Upper lobe of left lung (tissue), 6 donors: Measurements from ENCODE around the gene AHDC1. TPM values are rescaled to one million over a fixed set of nuclear protein-coding genes. Genes with fewer than 3 reads are reported as not detected.
A peak's percentile ranks its signal among the peaks of the same experiment; 100 is the strongest.

Experiments
- ATAC-seq, 2 donors: fragments of 200-7000 bp; cut with Tn5 transposase; one replicate each; pipeline ENCODE4 v1.9.1; 2022; ENCODE audit warnings: mild to moderate bottlenecking in 2 of 2, moderate library complexity in 2 of 2; ENCODE audit not compliant: low FRiP score in 2 of 2
- DNase-seq, 2 donors: peaks; one replicate each; pipeline ENCODE4 v3.0.0-alpha.2; 2019 to 2020
- H3K27ac ChIP-seq, 4 donors: fragments of 200-600 bp; sonication (generic); one replicate each; pipeline ENCODE4 v1.5.1; 2016 to 2019
- H3K27me3 ChIP-seq, 4 donors: fragments of 200-600 bp; sonication (generic); one replicate each; pipeline ENCODE4 v1.5.1; 2017 to 2019
- H3K36me3 ChIP-seq, 4 donors: fragments of 200-600 bp; sonication (generic); one replicate each; pipeline ENCODE4 v1.5.1; 2016 to 2019
- H3K4me1 ChIP-seq, 4 donors: fragments of 200-600 bp; sonication (generic); one replicate each; pipeline ENCODE4 v1.5.1; 2018 to 2019
- H3K4me3 ChIP-seq, 4 donors: fragments of 200-600 bp; sonication (generic); one replicate each; pipeline ENCODE4 v1.5.1; 2017 to 2019; ENCODE audit warnings: mild to moderate bottlenecking in 2 of 4, moderate library complexity in 1 of 4
- H3K9me3 ChIP-seq, 4 donors: fragments of 200-600 bp; sonication (generic); one replicate each; pipeline ENCODE4 v1.5.1; 2018 to 2019
- CTCF ChIP-seq, 6 experiments: fragments of 450-650 bp in 4 of 6; fragments of 200-600 bp in 2 of 6; sonication (generic) in 2 of 6; IDR thresholded peaks; one replicate each; pipeline ENCODE4 v1.5.1; 2016 to 2019; ENCODE audit warnings: antibody characterized with exemption in 6 of 6
- EP300 ChIP-seq, 4 donors: sonication (generic); formaldehyde crosslinking; IDR thresholded peaks; one replicate each; pipeline ENCODE4 v1.5.1; 2017; ENCODE audit warnings: antibody characterized with exemption in 4 of 4, control low read depth in 2 of 4
- POLR2A ChIP-seq, 4 donors: fragments of 450-650 bp; IDR thresholded peaks; one replicate each; pipeline ENCODE4 v1.5.1; 2016 to 2017; ENCODE audit warnings: antibody characterized with exemption in 4 of 4, mild to moderate bottlenecking in 2 of 4
- POLR2AphosphoS5 ChIP-seq, 2 donors: sonication (generic); formaldehyde crosslinking; IDR thresholded peaks; one replicate each; pipeline ENCODE4 v1.5.1; 2017; ENCODE audit warnings: antibody characterized with exemption in 2 of 2
- WGBS, 2 donors: methylation state at CpG; one replicate each; pipeline ENCODE4 v1.1.5; 2017 to 2018; 5-methylcytosine and 5-hydroxymethylcytosine counted together
- total RNA-seq, 6 donors: library from RNA; depleted of rRNA in 4 of 6; stranded (reverse); fragments of >200 nt in 4 of 6; gene quantifications; one replicate each; pipeline versions ENCODE4 v1.1.0 to v1.2.1, GENCODE V29; 2016 to 2021
- donor health status: DM: no; HTN: no; CAD: no; lungs with moderate emphysema.
- donor health status: DM: no; HTN: yes; CAD: no; lungs with severe emphysema.

AHDC1 gene
- total RNA-seq, 6 donors from 2014 or later: 10.8 to 43.4 (median 26.2) TPM

GRCh38 chr1:27635396-27636142, 31.6 kb upstream of the AHDC1 start:
- no peaks in the 10 kb centered on the region for H3K27me3 ChIP-seq
- H3K27ac ChIP-seq: peak overlapping the region; percentile 92 to 98 (median 95)
- WGBS, 2 donors: 82 to 83% methylated on average over 9 to 11 of the region's 11 CpGs
- DNase-seq (no peak), ATAC-seq (no peak)
- peak overlapping the region in 3 of 4 donors; percentile 40 to 54 (median 54) for H3K4me3 ChIP-seq
- TF ChIP-seq EP300 (IDR thresholded peaks at IDR 0.05) (no peak), CTCF (IDR thresholded peaks at IDR 0.05) (no peak), POLR2A (IDR thresholded peaks at IDR 0.05) (no peak), POLR2AphosphoS5 (IDR thresholded peaks at IDR 0.05) (no peak)
- no peaks in the 10 kb centered on the region for H3K36me3 ChIP-seq
- no peaks in the 10 kb centered on the region for H3K9me3 ChIP-seq
- peaks cover 37 to 63% (median 53%) of the 10 kb centered on the region in 4 donors for H3K4me1 ChIP-seq

- Histone ChIP-seq H3K4me1 (peaks cover 43 to 69% (median 59%) of the 10 kb centered on the region in 4 donors), H3K4me3 (peak within 1 kb of the TSS; percentile 40 to 60 (median 54)), H3K27me3 (no peaks in the 10 kb centered on the region), H3K9me3 (no peaks in the 10 kb centered on the region), H3K36me3 (no peaks in the 10 kb centered on the region), H3K27ac (peak within 1 kb of the TSS; percentile 92 to 98 (median 95))
- TF ChIP-seq POLR2A (IDR thresholded peaks at IDR 0.05): peak in 2 of 4 donors; percentile 71 to 80
- no peak for TF ChIP-seq EP300 (IDR thresholded peaks at IDR 0.05)
- TF ChIP-seq POLR2AphosphoS5 (IDR thresholded peaks at IDR 0.05): peak; percentile 6 to 24
- peak in 3 of 6 experiments; percentile 17 to 54 (median 39) for TF ChIP-seq CTCF (IDR thresholded peaks at IDR 0.05)
- ATAC-seq (peak; percentile 26 to 61), DNase-seq (peak; percentile 67 to 90)
- 23 to 24% methylated on average over 11 to 27 of the region's 28 CpGs for WGBS, 2 donors
Observed at GRCh38 chr1:27634985-27635367, 31.0 kb upstream of the AHDC1 start, which contains the start of gene FGR. Gene FGR (minus strand): TSS chr1:27635185. CDS start chr1:27623916, 11,269 bp downstream.

DNA sequence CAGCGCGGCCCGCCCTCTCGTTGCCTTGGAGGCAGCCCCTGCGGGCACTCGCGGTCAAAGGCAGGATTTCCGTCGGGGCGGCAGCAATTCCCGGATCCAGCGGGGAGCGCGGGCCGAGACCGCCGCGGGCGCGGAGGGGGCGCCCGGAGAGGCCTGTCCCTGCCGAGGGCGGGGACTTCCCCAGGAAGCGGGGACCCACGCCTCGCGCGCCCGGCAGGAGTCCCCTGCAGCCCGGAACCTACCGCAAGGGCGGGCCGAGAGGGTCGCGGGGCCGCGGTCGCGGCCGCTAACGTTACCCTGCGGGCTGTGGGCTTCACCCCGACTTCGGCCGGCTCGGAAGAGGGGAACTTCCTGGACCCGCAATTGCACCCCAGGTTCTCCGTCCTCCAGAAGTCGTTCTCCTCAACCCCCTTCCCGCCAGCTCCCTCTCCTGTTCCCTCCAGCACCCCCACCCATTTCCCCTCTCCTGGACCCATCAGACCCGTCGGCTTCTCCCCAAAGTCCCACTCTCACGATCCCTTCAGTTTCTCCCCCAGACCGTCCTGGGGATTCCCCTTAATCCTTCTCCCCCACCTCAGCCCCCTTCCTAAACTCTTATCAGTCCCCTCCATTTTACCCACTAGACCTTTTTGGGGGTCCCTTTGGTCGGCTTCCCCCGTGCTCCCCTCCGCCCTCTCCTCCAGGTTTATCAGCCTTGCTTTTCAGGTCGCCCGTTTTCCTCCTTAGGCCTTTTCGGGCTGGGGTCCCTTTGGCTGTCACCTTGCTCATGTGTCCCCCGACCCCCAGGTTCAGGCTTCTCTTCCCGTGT, 30.4 kb upstream of the AHDC1 start:
- 7 to 19% methylated on average over 20 to 35 of the region's 63 CpGs for WGBS, 2 donors
- Histone ChIP-seq H3K4me3 (peak overlapping the region; percentile 40 to 60 (median 54)), H3K4me1 (peaks cover 49 to 75% (median 65%) of the 10 kb centered on the region in 4 donors), H3K27me3 (no peaks in the 10 kb centered on the region), H3K9me3 (no peaks in the 10 kb centered on the region), H3K27ac (peak overlapping the region; percentile 92 to 98 (median 95)), H3K36me3 (no peaks in the 10 kb centered on the region)
- TF ChIP-seq CTCF (IDR thresholded peaks at IDR 0.05) (peak in 5 of 6 experiments; percentile 18 to 74 (median 26)), EP300 (IDR thresholded peaks at IDR 0.05) (peak; percentile 33 to 94 (median 70)), POLR2A (IDR thresholded peaks at IDR 0.05) (peak in 3 of 4 donors; percentile 53 to 77 (median 75)), POLR2AphosphoS5 (IDR thresholded peaks at IDR 0.05) (peak; percentile 83 to 87)
- DNase-seq (peak; percentile 70 to 93), ATAC-seq (peak in 1 of 2 donors; percentile 72)

DNA sequence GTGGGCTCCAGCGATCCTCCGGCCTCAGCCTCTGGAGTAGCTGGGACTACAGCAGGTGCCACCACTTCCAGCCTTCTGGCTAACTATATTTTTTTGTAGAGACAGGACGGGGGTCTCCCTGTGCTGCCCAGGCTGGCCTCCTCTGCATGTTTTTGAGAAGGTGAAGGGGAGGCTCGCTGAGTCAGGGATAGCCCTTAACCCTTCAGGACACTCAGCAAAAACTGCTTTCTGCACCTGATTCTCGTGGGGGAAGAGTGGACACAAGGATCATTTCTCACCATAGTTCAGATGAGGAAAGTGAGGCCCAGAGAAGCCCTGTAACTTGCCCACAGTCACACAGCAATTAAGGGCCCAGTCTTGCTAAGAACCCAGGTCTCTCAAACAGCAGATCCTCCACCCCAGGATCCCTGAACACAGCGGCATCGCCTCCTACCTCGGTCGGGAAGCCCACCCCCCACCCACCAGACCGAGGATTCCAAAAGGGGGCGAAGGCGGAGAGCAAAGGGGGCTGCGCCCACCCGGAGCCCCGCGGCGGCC, 29.8 kb upstream of the AHDC1 start:
- H3K4me1 ChIP-seq: peaks cover 56 to 81% (median 72%) of the 10 kb centered on the region in 4 donors
- peak overlapping the region; percentile 92 to 98 (median 95) for H3K27ac ChIP-seq
- DNase-seq (no peak), ATAC-seq (no peak)
- no peaks in the 10 kb centered on the region for H3K27me3 ChIP-seq
- H3K36me3 ChIP-seq: no peaks in the 10 kb centered on the region
- WGBS, 2 donors: 39 to 54% methylated on average over 7 to 9 of the region's 17 CpGs
- H3K9me3 ChIP-seq: no peaks in the 10 kb centered on the region
- TF ChIP-seq EP300 (IDR thresholded peaks at IDR 0.05) (no peak), POLR2AphosphoS5 (IDR thresholded peaks at IDR 0.05) (no peak), POLR2A (IDR thresholded peaks at IDR 0.05) (no peak), CTCF (IDR thresholded peaks at IDR 0.05) (no peak)
- peak overlapping the region; percentile 40 to 60 (median 54) for H3K4me3 ChIP-seq
